HG03135 (cell line): ENCODE results near the gene ZBTB46.
"Not testable (repeated sequence)": the region's sequence is repeated elsewhere in the genome, so short reads cannot be mapped to it uniquely, and the experiment has no call there.

ENCODE experiments used
- ATAC-seq: cut with Tn5 transposase; IDR thresholded peaks from one replicate; pipeline ENCODE4 v1.9.1; 2021; ENCODE audit warnings: mild to moderate bottlenecking, moderate library complexity; ENCODE audit not compliant: unreplicated experiment

The ZBTB46 gene

DNA sequence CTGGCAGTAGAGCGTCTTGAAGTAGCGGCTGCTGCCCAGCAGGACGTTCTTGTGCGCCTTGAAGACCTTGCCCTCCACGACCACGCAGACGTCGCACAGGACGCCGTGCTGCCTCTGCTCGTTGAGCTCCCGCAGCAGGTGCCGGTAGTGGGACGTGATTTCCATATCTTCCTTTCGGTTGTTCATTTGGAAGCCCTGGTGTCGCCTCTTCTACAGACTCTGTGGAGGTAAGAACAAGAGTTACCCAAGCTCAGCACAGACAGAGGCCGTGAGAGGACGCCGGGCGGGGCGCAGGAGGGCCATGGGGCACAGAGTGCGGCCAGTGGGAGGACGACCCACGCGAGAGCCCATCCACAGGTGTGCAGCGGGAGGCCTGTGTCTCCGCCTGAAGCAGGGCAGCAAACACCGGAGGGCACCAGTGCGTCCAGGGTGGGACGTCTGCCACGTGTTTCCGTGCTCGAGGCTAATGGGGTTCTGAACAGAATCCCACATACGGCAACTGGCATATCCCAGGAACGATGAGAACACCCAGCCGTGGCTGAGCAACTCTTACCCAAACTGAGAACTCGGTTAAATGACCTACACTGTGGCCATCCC lies 40.4 kb downstream of the ZBTB46 start:
- no peak for ATAC-seq

DNA sequence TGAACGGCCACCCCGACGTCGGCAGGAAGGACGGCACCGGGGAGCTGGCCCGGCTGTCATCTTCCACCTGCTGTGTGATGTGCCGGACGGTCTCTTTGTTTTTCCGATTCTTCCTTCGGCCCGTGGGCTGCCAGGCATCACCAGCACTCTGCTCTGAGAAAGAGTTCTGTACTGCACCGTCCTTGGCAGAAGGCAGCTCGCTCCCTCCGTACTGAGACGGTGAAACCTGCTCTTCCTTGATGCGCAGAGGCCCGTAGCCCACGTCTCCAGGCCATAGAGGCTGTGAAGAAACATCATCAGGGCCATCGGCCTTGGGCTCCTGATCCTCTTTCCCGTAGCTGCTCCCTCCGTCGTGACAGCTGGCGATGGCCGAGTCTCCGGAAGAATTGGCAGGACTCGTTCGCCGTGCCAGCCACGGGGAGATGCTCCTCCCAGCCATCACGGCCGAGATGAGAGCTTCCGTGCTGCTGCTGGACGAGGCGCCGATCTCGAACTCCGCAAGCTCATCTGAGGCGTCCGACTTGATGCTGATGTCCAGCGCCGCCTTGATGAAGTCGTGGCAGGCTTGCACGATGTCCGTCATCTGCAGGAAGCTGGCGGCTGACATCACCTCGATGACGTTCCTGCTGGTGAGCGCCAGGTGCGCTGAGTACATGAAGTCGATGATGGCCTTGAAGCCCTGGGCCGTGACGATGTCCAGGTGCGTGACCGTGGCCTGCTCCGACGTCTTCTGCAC lies 41.1 kb downstream of the ZBTB46 start:
- ATAC-seq, result no peak

GRCh38 chr20:63787749-63788148 lies 43.3 kb downstream of the ZBTB46 start:
- no peak for ATAC-seq

GRCh38 chr20:63787302-63787701 lies 43.8 kb downstream of the ZBTB46 start:
- ATAC-seq, result no peak

DNA sequence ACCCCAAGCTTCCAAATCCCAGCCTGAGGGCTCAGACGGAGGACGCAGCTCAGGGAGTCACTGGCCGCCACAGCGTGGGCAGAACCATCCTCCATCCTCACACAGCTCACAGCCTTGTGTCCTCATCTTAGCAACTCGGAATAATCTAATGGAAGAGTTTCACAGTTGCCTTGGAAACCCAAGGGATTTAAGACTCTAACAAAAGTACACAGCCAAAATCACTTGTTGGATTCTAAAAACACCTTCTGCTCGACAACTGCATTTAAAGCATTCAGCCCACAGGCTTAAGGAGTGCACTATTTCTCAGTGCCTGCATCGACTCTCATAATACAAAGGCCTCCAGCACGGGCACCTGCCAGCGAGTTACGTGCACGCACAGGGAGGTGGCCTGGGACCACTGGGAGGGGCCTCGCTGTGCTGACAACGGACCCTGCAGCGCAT lies 45.4 kb downstream of the ZBTB46 start:
- no peak for ATAC-seq

GRCh38 chr20:63783970-63784369 lies 47.1 kb downstream of the ZBTB46 start:
- no peak for ATAC-seq

- no peak for ATAC-seq
Measured at GRCh38 chr20:63782521-63782971, 48.5 kb downstream of the ZBTB46 start.

DNA sequence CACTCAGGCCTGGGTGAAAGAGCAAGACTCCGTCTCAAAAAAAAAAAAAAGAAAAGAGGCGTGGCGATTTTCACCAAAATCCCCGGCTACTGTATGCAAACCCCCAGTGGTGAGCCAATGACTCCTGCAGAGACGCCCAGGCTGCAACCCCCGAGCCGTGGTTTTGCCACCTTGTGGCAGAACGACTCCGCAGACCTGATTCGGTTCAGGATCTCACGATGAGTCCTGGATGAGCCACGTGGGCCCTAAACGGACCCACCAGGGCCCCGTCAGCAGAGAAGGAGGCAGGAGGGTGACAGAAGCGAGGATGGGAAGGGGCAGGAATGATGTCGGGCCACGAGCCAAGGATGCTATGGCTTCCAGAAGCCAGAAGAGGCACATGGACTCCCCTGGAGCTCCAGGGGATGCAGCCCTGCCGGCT lies 49.0 kb downstream of the ZBTB46 start:
- no peak for ATAC-seq

- ATAC-seq, result no peak
Measured at GRCh38 chr20:63781181-63781580, 49.9 kb downstream of the ZBTB46 start.

GRCh38 chr20:63778857-63779256 lies 52.2 kb downstream of the ZBTB46 start:
- ATAC-seq, result no peak

GRCh38 chr20:63778034-63778752 lies 52.9 kb downstream of the ZBTB46 start:
- ATAC-seq, result no peak

GRCh38 chr20:63777614-63778013 lies 53.5 kb downstream of the ZBTB46 start:
- ATAC-seq, result no peak

DNA sequence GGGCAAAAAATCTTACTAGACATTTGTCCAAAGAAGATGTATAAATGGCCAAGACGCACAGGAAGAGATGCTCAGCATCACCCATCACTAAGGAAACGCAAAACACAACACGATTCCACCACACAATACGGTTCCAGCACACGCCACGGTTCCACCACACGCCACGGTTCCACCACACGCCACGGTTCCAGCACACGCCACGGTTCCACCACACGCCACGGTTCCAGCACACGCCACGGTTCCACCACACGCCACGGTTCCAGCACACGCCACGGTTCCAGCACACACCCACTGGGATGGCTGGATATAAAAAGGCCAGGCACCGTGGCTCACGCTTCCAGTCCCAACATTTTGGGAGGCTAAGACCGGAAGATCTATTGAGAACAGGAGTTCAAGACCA lies 54.2 kb downstream of the ZBTB46 start:
- ATAC-seq, result not testable (repeated sequence)

DNA sequence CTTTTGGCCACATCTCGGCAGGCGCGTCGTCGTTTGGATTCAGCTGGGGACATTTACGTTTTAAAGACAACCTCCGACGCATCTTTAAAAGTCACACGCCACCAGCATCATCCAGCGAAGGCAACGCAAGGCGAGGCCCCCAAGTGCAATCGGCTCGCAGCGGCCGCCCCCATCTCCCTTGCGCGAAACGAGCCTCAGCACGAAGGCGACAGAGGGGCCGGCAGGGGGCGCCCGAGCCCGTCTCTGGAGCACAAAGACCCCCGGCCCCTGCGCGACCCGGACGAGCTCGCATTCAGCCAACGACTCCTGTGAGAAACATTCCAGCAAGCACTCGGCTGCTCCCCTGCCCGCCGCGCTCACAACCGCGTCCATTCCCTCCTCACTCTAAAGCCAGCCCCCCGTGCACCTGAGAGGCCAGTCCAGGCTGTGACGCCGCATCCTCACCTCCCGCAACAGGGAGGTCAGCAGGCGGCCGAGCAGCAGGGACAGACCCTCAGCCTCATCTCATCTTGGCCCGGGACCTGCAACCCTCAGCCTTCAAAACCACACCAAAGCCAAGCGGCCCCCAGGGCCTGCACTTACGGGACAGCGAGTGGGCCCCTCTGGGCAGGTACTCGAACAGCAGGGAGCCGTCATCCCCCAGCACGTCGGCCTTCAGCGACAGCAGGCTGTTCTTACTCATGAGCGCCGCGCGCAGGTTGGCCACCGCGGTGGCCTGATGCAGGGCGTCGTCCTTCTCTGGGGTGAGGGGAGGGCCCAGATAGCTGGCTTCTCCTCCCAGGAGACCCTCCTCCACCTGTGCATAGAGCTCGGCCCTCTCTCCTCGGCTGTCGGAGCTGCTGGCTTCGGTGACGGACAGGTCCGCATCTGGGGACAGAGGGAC lies 55.7 kb downstream of the ZBTB46 start:
- ATAC-seq, result no peak

- ATAC-seq, result no peak
Measured at GRCh38 chr20:63774306-63774705, 56.8 kb downstream of the ZBTB46 start.

DNA sequence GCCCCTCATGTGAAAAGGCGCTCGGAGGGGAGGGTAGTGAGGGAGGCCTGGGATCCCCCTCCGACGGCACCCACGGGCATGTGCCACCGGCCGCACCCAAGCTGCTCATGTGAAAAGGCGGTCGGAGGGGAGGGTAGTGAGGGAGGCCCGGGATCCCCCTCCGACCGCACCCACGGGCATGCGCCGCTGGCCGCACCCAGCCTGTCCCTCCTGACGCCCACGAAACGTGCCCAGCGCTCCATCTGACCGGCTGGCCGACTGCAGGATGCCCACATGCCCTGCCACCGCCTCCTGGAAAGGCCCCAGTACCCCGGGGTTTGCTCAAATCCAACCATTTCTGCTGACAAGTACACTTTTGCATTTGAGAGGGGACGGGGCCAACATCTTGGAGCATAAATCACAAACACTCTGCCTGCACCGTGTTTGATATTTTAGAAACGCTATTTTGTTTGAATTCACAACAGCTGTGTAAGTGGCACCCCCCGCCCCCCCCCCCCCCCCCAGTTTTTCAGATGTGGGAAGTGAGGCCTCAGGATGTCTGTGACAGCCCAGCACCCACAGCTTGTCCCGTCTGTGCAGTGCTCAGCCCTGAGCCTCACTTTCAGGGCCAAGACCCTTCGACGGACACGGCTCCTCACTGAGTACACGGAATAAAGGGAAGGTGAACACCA lies 57.4 kb downstream of the ZBTB46 start:
- no peak for ATAC-seq

GRCh38 chr20:63772781-63773518 lies 58.1 kb downstream of the ZBTB46 start:
- ATAC-seq, result no peak

GRCh38 chr20:63771046-63771707 lies 59.9 kb downstream of the ZBTB46 start:
- ATAC-seq, result no peak

DNA sequence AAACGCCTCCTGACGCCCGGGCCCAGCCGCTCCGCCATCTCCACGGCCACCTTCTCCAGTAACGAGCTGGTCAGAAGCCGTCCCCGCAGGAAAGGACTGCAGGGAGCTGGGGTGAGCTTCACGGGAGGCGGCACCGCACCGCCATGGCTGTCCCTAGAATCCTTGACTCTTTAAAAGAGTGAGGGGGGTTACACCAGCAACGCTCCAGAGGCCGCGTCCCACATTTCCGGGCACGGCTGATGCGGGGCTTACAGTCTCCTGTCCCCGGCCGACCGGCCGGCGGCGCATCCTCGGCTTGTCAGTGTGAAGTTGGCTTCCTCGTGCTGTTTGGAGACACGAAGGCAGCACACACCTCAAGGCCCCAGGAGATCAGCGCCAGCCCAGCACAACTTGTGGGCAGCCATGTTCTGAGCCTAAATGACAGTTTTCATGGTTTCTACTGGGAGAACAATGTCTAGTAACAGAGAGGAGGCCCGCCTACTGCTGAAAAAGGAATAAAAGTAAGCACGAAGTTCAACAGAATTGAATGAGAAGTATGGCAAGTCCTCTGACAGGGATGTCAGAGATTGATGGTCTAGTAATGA lies 61.1 kb downstream of the ZBTB46 start:
- ATAC-seq, result no peak
